Kidney (tissue), 14 donors: ENCODE data around the gene UBE2Q2. TPM values are rescaled to one million over a fixed set of nuclear protein-coding genes. Genes with fewer than 3 reads are reported as not detected.
"Not testable (repeated sequence)": the region's sequence is repeated elsewhere in the genome, so short reads cannot be mapped to it uniquely, and the experiment has no call there.

Source experiments
- DNase-seq, 5 donors: peaks; one replicate each; pipeline ENCODE4 v3.0.0-alpha.2; 2013 to 2020
- FAIRE-seq: peaks from 2 replicates; lab custom pipeline; 2012; peaks lifted over from hg19 to GRCh38; lab: Jason Lieb, UNC
- H3K27ac ChIP-seq, 2 donors: one replicate each; pipeline ENCODE4 v1.7.0; 2013; ENCODE audit warnings: low read depth in 2 of 2, low read length in 2 of 2, inconsistent platforms in 1 of 2
- H3K27me3 ChIP-seq: one replicate; pipeline ENCODE4 v1.7.1; 2013; ENCODE audit warnings: low read length, inconsistent platforms; ENCODE audit not compliant: control insufficient read depth, insufficient read depth
- H3K36me3 ChIP-seq, 3 donors: one replicate each; pipeline versions ENCODE4 v1.7.0 to v1.7.1; 2013; ENCODE audit warnings: low read length in 3 of 3, control low read depth in 1 of 3, inconsistent platforms in 1 of 3; ENCODE audit not compliant: insufficient read depth in 3 of 3, control insufficient read depth in 2 of 3
- H3K4me1 ChIP-seq, 3 donors: one replicate each; pipeline versions ENCODE4 v1.7.0 to v1.7.1; 2013; ENCODE audit warnings: low read length in 3 of 3, inconsistent platforms in 1 of 3, low read depth in 1 of 3; ENCODE audit not compliant: control insufficient read depth in 2 of 3, insufficient read depth in 2 of 3
- H3K4me3 ChIP-seq, 3 donors: one replicate each; pipeline versions ENCODE4 v1.7.0 to v1.8.1; 2013; ENCODE audit warnings: low read length in 3 of 3, control low read depth in 1 of 3, inconsistent platforms in 1 of 3
- H3K9ac ChIP-seq, 3 donors: one replicate each; pipeline versions ENCODE4 v1.7.0 to v1.7.1; 2013; ENCODE audit warnings: low read length in 3 of 3, control low read depth in 1 of 3, inconsistent platforms in 1 of 3
- H3K9me3 ChIP-seq, 3 donors: one replicate each; pipeline versions ENCODE4 v1.7.0 to v1.7.1; 2013; ENCODE audit warnings: low read length in 3 of 3, control low read depth in 1 of 3, inconsistent platforms in 1 of 3; ENCODE audit not compliant: control insufficient read depth in 2 of 3, insufficient read depth in 1 of 3
- CTCF ChIP-seq: IDR thresholded peaks from 3 replicates; pipeline ENCODE4 v1.5.1; 2012; ENCODE audit warnings: mild to moderate bottlenecking, moderate library complexity, borderline replicate concordance; ENCODE audit not compliant: insufficient read depth; ENCODE audit errors: extremely low read depth
- intact Hi-C: fragments of 100-400 bp; cut with DNase I; formaldehyde crosslinking; loops from one replicate; pipeline ENCODE4 v1.11.1; 2022
- polyA plus RNA-seq: library from polyadenylated mRNA; stranded (reverse); fragments of 350-450 nt; fragmentation: Illumina TruSeq; extraction: RNeasy Lipid Tissue Mini Kit (QIAGEN cat#74804); gene quantifications from one replicate; pipeline ENCODE4 v1.2.3, GENCODE V29; 2014; ENCODE audit warnings: low read depth, low replicate concordance; ENCODE audit not compliant: insufficient read depth
- total RNA-seq: library from RNA; stranded (reverse); fragmentation: NEBNext Ultra II Directional; extraction: Animal tissue kit (Norgen Biotek cat#: 25700); gene quantifications from one replicate; pipeline ENCODE4 v1.2.1, GENCODE V29; 2021
- donor health status: control.
- donor health status: control.
- donor health status: control.
- donor health status: control.
- donor health status: control.
- donor health status: DM: yes; HTN: yes; CAD: no.
- donor health status: Normal renal cell carcinoma (clear cell type).

Gene UBE2Q2
- total and polyA plus RNA-seq, 2 donors from 2014 or later, result 18.1 to 31.6 TPM

DNA sequence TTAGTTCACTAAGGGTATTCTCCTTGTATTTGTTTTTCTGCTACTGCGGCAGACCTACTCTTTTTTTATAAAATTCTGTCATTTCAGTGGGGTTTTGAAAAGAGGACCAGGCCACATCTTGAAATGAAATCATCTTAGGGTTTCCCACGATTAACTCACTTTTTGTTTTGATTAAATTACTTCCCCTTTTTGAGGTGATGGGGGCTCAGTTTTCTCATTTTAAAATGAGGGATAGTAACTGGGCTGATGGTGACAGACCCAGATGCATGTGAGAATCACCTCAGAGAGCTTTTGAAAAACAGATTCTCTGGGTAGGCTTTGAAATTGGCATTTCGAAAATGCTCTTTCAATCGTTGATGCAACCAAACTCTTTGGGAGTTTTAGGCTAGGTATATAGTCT is 24.2 kb downstream of the UBE2Q2 start:
- Histone ChIP-seq H3K27me3 (no peaks in the 10 kb centered on the region), H3K4me1 (no peaks in the 10 kb centered on the region), H3K9me3 (no peaks in the 10 kb centered on the region), H3K36me3 (peaks cover 0 to 3% (median 0%) of the 10 kb centered on the region in 3 donors), H3K9ac (no peak overlapping the region), H3K27ac (no peak overlapping the region), H3K4me3 (no peak overlapping the region)
- no peak for DNase-seq
- no peak for TF ChIP-seq CTCF
- intact Hi-C loops, result no loop called here
- FAIRE-seq, result no peak

DNA sequence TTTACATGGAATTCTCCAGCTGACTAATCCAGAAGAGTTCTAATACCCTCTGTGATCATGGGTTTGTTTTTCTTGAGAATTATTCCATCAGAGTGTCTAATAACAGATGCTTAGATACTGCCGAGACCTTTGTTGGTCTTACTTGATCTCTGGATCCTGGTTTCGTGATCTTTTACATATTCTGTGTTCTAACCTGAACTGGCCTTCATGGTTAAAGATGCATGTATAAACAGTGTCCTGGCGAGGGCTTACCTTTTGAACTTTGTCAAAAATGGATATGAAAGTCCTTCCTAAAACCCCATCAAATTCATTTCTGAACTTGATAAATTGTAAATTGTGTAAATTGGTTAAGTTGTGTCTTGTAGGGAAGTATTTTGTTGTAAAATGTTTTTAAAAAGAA is 24.8 kb downstream of the UBE2Q2 start:
- no peaks in the 10 kb centered on the region for H3K27me3 ChIP-seq
- DNase-seq (no peak), FAIRE-seq (no peak)
- H3K36me3 ChIP-seq, result peaks cover 0 to 3% (median 0%) of the 10 kb centered on the region in 3 donors
- H3K9ac ChIP-seq, result no peak overlapping the region
- intact Hi-C loops, result no loop called here
- no peak overlapping the region for H3K4me3 ChIP-seq
- TF ChIP-seq CTCF, result no peak
- H3K27ac ChIP-seq, result no peak overlapping the region
- no peaks in the 10 kb centered on the region for H3K4me1 ChIP-seq
- no peaks in the 10 kb centered on the region for H3K9me3 ChIP-seq

GRCh38 chr15:75869446-75869845 is 26.2 kb downstream of the UBE2Q2 start:
- no peak for TF ChIP-seq CTCF
- H3K4me3 ChIP-seq, result no peak overlapping the region
- FAIRE-seq (no peak), DNase-seq (no peak)
- H3K9ac ChIP-seq, result no peak overlapping the region
- H3K27me3 ChIP-seq, result no peaks in the 10 kb centered on the region
- intact Hi-C loops, result no loop called here
- peaks cover 0 to 5% (median under 1%) of the 10 kb centered on the region in 3 donors for H3K36me3 ChIP-seq
- H3K4me1 ChIP-seq, result no peaks in the 10 kb centered on the region
- H3K9me3 ChIP-seq, result no peaks in the 10 kb centered on the region
- H3K27ac ChIP-seq, result no peak overlapping the region

DNA sequence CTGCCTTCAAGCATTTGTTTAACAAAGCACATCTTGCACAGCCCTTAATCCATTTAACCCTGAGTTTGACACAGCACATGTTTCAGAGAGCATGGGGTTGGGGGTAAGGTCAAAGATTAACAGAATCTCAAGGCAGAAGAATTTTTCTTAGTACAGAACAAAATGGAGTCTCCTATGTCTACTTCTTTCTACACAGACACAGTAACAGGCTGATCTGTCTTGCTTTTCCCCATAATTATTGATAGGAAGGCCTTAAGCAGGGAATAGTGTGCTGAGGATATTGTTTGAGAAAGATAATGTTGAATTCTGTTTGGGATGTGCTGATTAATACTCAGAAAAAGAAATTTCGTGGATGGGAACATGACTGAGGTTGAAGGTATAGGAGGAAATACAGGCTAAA is 28.3 kb downstream of the UBE2Q2 start:
- intact Hi-C loops, H3K36me3 ChIP-seq, H3K4me1 ChIP-seq, DNase-seq, FAIRE-seq, H3K9me3 ChIP-seq, H3K27me3 ChIP-seq, H3K4me3 ChIP-seq, H3K9ac ChIP-seq, H3K27ac ChIP-seq: not testable (repeated sequence)
